Trophoblast cell (in vitro differentiated cells and primary cell): ENCODE data around the gene ERCC2.

ENCODE experiments used
- DNase-seq, 2 donors: peaks; one replicate each; pipeline ENCODE4 v3.0.0-alpha.2; 2016
- H2AFZ ChIP-seq: 2 replicates; pipeline ENCODE4 v1.6.1; 2013; ENCODE audit warnings: low read length, moderate library complexity, mild to moderate bottlenecking; ENCODE audit not compliant: insufficient read depth, poor library complexity
- H2AK5ac ChIP-seq: 2 replicates; pipeline ENCODE4 v1.6.1; 2013; ENCODE audit warnings: mild to moderate bottlenecking, low read length
- H2BK120ac ChIP-seq: 2 replicates; pipeline ENCODE4 v1.6.1; 2013; ENCODE audit warnings: low read length, mild to moderate bottlenecking, moderate library complexity; ENCODE audit not compliant: insufficient read depth, poor library complexity
- H2BK12ac ChIP-seq: 2 replicates; pipeline ENCODE4 v1.6.1; 2013; ENCODE audit warnings: mild to moderate bottlenecking, low read length, moderate library complexity
- H2BK5ac ChIP-seq: 2 replicates; pipeline ENCODE4 v1.6.1; 2013; ENCODE audit warnings: low read length, low read depth, moderate library complexity, mild to moderate bottlenecking; ENCODE audit not compliant: poor library complexity
- H3K14ac ChIP-seq: 2 replicates; pipeline ENCODE4 v1.6.1; 2013; ENCODE audit warnings: mild to moderate bottlenecking, low read length
- H3K18ac ChIP-seq: 2 replicates; pipeline ENCODE4 v1.6.1; 2013; ENCODE audit warnings: mild to moderate bottlenecking, low read length
- H3K23ac ChIP-seq: 2 replicates; pipeline ENCODE4 v1.6.1; 2013; ENCODE audit warnings: low read length
- H3K27ac ChIP-seq: 2 replicates; pipeline ENCODE4 v1.5.1; 2013; ENCODE audit warnings: low read depth, mild to moderate bottlenecking, inconsistent platforms, low read length, moderate library complexity
- H3K27me3 ChIP-seq: 2 replicates; pipeline ENCODE4 v1.6.1; 2013; ENCODE audit warnings: inconsistent platforms, mild to moderate bottlenecking, low read length, moderate library complexity; ENCODE audit not compliant: insufficient read depth
- H3K36me3 ChIP-seq, 2 experiments: 1 replicate in 1 of 2; 2 replicates in 1 of 2; pipeline ENCODE4 v1.6.1; 2013; ENCODE audit warnings: low read length in 2 of 2, mild to moderate bottlenecking in 2 of 2, moderate library complexity in 1 of 2; ENCODE audit not compliant: insufficient read depth in 2 of 2, control insufficient read depth in 1 of 2
- H3K4ac ChIP-seq: 2 replicates; pipeline ENCODE4 v1.6.1; 2013; ENCODE audit warnings: low read depth, mild to moderate bottlenecking, low read length, moderate library complexity
- H3K4me1 ChIP-seq, 2 experiments: 1 replicate in 1 of 2; 2 replicates in 1 of 2; pipeline ENCODE4 v1.6.1; 2013; ENCODE audit warnings: low read length in 2 of 2, mild to moderate bottlenecking in 2 of 2, moderate library complexity in 1 of 2; ENCODE audit not compliant: insufficient read depth in 2 of 2, control insufficient read depth in 1 of 2
- H3K4me2 ChIP-seq: 2 replicates; pipeline ENCODE4 v1.6.1; 2013; ENCODE audit warnings: inconsistent platforms, mild to moderate bottlenecking, low read length, moderate library complexity
- H3K4me3 ChIP-seq: 2 replicates; pipeline ENCODE4 v1.5.1; 2013; ENCODE audit warnings: mild to moderate bottlenecking, low read depth, low read length, inconsistent platforms
- H3K79me1 ChIP-seq: one replicate; pipeline ENCODE4 v1.6.1; 2013; ENCODE audit warnings: low read length
- H3K79me2 ChIP-seq: 2 replicates; pipeline ENCODE4 v1.6.1; 2013; ENCODE audit warnings: low read length, mild to moderate bottlenecking; ENCODE audit not compliant: control insufficient read depth, insufficient read depth, poor library complexity
- H3K9ac ChIP-seq: 2 replicates; pipeline ENCODE4 v1.6.1; 2013; ENCODE audit warnings: mild to moderate bottlenecking, low read length
- H3K9me3 ChIP-seq: 2 replicates; pipeline ENCODE4 v1.6.1; 2013; ENCODE audit warnings: low read depth, mild to moderate bottlenecking, control low read depth, inconsistent platforms, low read length; ENCODE audit not compliant: insufficient read depth
- H4K12ac ChIP-seq: 2 replicates; pipeline ENCODE4 v1.6.1; 2013; ENCODE audit warnings: low read depth, mild to moderate bottlenecking, low read length, moderate library complexity
- H4K8ac ChIP-seq: 2 replicates; pipeline ENCODE4 v1.6.1; 2013; ENCODE audit warnings: low read depth, mild to moderate bottlenecking, low read length, moderate library complexity
- H4K91ac ChIP-seq: one replicate; pipeline ENCODE4 v1.6.1; 2013; ENCODE audit warnings: low read depth, mild to moderate bottlenecking, low read length, moderate library complexity
- WGBS: extraction: QIAGEN DNeasy Blood & Tissue Kit; methylation state at CpG from one replicate; pipeline ENCODE4 v1.1.7; 2013; ENCODE audit warnings: missing lambda C conversion rate; ENCODE audit not compliant: insufficient read length, insufficient coverage; ENCODE audit errors: extremely low coverage; 5-methylcytosine and 5-hydroxymethylcytosine counted together

ERCC2 gene

GRCh38 chr19:45333609-45334303 lies 36.6 kb downstream of the ERCC2 start:
- Histone ChIP-seq H3K27me3 (no peaks in the 10 kb centered on the region), H3K14ac (no peak overlapping the region), H2BK120ac (no peak overlapping the region), H4K91ac (no peak overlapping the region), H3K18ac (no peak overlapping the region), H3K4me1 (no peaks in the 10 kb centered on the region), H3K27ac (no peak overlapping the region), H4K12ac (no peak overlapping the region), H3K4me2 (no peak overlapping the region), H3K79me2 (no peaks in the 10 kb centered on the region), H3K9ac (no peak overlapping the region), H3K4ac (no peak overlapping the region), H2AFZ (no peak overlapping the region), H4K8ac (no peak overlapping the region), H3K79me1 (no peaks in the 10 kb centered on the region), H3K9me3 (peaks cover 2% of the 10 kb centered on the region), H2AK5ac (no peak overlapping the region), H3K4me3 (no peak overlapping the region), H2BK12ac (no peak overlapping the region), H3K23ac (no peak overlapping the region), H2BK5ac (no peak overlapping the region), H3K36me3 (no peaks in the 10 kb centered on the region)
- WGBS: no CpG with 5 or more reads among the region's 10 CpGs
- no peak for DNase-seq

- H3K27me3 ChIP-seq: no peaks in the 10 kb centered on the region
- H2AFZ ChIP-seq: no peak overlapping the region
- H3K4me3 ChIP-seq: no peak overlapping the region
- DNase-seq: no peak
- no peaks in the 10 kb centered on the region for H3K79me1 ChIP-seq
- H2AK5ac ChIP-seq: no peak overlapping the region
- H3K14ac ChIP-seq: no peak overlapping the region
- H3K79me2 ChIP-seq: no peaks in the 10 kb centered on the region
- no peak overlapping the region for H4K91ac ChIP-seq
- peaks cover 0 to 1% of the 10 kb centered on the region in 2 experiments for H3K4me1 ChIP-seq
- no peak overlapping the region for H2BK5ac ChIP-seq
- H3K9ac ChIP-seq: no peak overlapping the region
- no peak overlapping the region for H2BK120ac ChIP-seq
- no CpG with 5 or more reads among the region's 7 CpGs for WGBS
- no peaks in the 10 kb centered on the region for H3K36me3 ChIP-seq
- H4K12ac ChIP-seq: no peak overlapping the region
- no peak overlapping the region for H3K4me2 ChIP-seq
- H3K23ac ChIP-seq: no peak overlapping the region
- H3K27ac ChIP-seq: no peak overlapping the region
- H3K9me3 ChIP-seq: peaks cover 2% of the 10 kb centered on the region
- no peak overlapping the region for H4K8ac ChIP-seq
- no peak overlapping the region for H3K4ac ChIP-seq
- H3K18ac ChIP-seq: no peak overlapping the region
- H2BK12ac ChIP-seq: no peak overlapping the region
Measured at GRCh38 chr19:45331411-45331810, 39.0 kb downstream of the ERCC2 start.

DNA sequence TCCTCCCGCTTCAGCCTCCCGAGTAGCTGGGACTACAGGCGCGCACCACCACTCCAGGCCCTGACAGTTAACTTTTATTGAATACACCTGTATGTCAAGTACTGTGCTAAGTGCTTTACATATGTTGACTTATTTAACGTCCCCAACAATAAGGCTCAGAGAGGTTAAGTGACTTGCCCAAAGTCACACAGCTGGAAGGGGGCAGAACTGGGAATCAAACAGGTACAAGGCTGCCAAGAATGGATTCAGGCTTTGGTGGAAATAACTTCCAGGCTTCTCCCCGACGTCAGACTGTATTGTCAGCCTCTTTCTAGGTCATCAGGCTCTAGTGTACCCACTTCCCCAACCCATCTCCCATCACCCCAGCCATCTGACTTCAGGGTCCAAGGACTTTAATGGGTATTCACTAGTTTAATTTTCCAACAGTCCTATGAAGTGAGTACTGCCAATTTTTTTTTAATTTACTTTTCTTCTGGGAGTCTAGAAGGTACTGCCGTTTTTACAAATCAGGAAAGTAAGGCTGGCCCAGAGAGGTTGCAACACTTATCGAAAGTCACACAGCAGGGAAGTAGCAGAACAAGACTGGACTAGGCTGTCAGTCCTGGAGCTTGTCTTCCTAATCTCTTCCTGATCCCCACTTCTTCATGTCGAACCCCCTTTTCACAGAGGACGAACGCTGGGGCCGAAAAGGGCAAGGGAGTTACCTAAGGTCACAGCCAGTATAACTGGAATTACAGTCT lies 42.8 kb downstream of the ERCC2 start:
- Histone ChIP-seq H2BK120ac (no peak overlapping the region), H3K79me1 (no peaks in the 10 kb centered on the region), H3K4me2 (no peak overlapping the region), H3K4me1 (peaks cover 0 to 5% of the 10 kb centered on the region in 2 experiments), H3K27ac (no peak overlapping the region), H2BK5ac (no peak overlapping the region), H4K91ac (no peak overlapping the region), H3K9me3 (no peaks in the 10 kb centered on the region), H3K9ac (no peak overlapping the region), H4K8ac (no peak overlapping the region), H2AK5ac (no peak overlapping the region), H3K36me3 (no peaks in the 10 kb centered on the region), H3K79me2 (no peaks in the 10 kb centered on the region), H3K27me3 (peaks cover 4% of the 10 kb centered on the region), H3K4me3 (no peak overlapping the region), H3K18ac (no peak overlapping the region), H3K4ac (no peak overlapping the region), H4K12ac (no peak overlapping the region), H3K14ac (no peak overlapping the region), H3K23ac (no peak overlapping the region), H2AFZ (no peak overlapping the region), H2BK12ac (no peak overlapping the region)
- DNase-seq: no peak
- no CpG with 5 or more reads among the region's 13 CpGs for WGBS

GRCh38 chr19:45324349-45324907 lies 45.9 kb downstream of the ERCC2 start:
- no peak overlapping the region for H2BK120ac ChIP-seq
- no peak overlapping the region for H4K12ac ChIP-seq
- no peaks in the 10 kb centered on the region for H3K9me3 ChIP-seq
- H3K79me2 ChIP-seq: no peaks in the 10 kb centered on the region
- no peak overlapping the region for H3K4me2 ChIP-seq
- H3K9ac ChIP-seq: no peak overlapping the region
- no peak overlapping the region for H3K23ac ChIP-seq
- DNase-seq: no peak
- no peak overlapping the region for H3K4me3 ChIP-seq
- H3K27ac ChIP-seq: no peak overlapping the region
- no peak overlapping the region for H2AK5ac ChIP-seq
- no peaks in the 10 kb centered on the region for H3K36me3 ChIP-seq
- peaks cover 4% of the 10 kb centered on the region for H3K27me3 ChIP-seq
- H3K79me1 ChIP-seq: no peaks in the 10 kb centered on the region
- no peak overlapping the region for H2BK5ac ChIP-seq
- H2BK12ac ChIP-seq: no peak overlapping the region
- H3K4ac ChIP-seq: no peak overlapping the region
- H3K4me1 ChIP-seq: peaks cover 0 to 5% of the 10 kb centered on the region in 2 experiments
- H3K14ac ChIP-seq: no peak overlapping the region
- no peak overlapping the region for H3K18ac ChIP-seq
- H4K8ac ChIP-seq: no peak overlapping the region
- H4K91ac ChIP-seq: no peak overlapping the region
- no CpG with 5 or more reads among the region's 11 CpGs for WGBS
- no peak overlapping the region for H2AFZ ChIP-seq
